ENCODE measurements around the gene ATAD2B. TPM values are rescaled to one million over a fixed set of nuclear protein-coding genes. Genes with fewer than 3 reads are reported as not detected.

Gene ATAD2B
- total and polyA plus RNA-seq, 2 of the 4 experiments (the other 2 are of a cell fraction), result 1.5 to 5.0 TPM

GRCh38 chr2:23903034-23903433 lies 23.9 kb downstream of the ATAD2B start:
- CTCF ChIA-PET, result interaction anchor here (1.1 kb wide), 1 partner anchor 24 kb away, joined by 3 read pairs; the partner anchor contains the start of gene ATAD2B
- intact Hi-C loops (cut with micrococcal nuclease), result no loop called here

More at GRCh38 chr2:23903034-23903433, 23.9 kb downstream of the ATAD2B start:
- Histone ChIP-seq H3K23ac (ENCODE audit: low read depth, low read length) (no peak overlapping the region), H3K4me1 (ENCODE audit: control insufficient read depth, insufficient read depth, low read length) (peaks cover 6% of the 10 kb centered on the region), H3K4me3 (ENCODE audit: insufficient read depth, low read depth, low read length) (no peak overlapping the region), H3K56ac (ENCODE audit: extremely low read depth, insufficient read depth, low read length) (no peak overlapping the region), H3K9ac (ENCODE audit: low read depth, low read length) (no peak overlapping the region), H4K8ac (ENCODE audit: low read depth in 2 of 2, low read length in 2 of 2) (no peak overlapping the region), H2BK5ac (ENCODE audit: low read depth, low read length, poor library complexity, severe bottlenecking) (no peak overlapping the region), H2BK120ac (ENCODE audit: low read depth, low read length) (no peak overlapping the region), H2BK15ac (ENCODE audit: low read depth, low read length) (no peak overlapping the region), H4K5ac (ENCODE audit: low read depth, low read length) (no peak overlapping the region), H4K91ac (ENCODE audit: insufficient read depth, low read depth, low read length) (no peak overlapping the region), H2AFZ (replicated peaks; ENCODE audit: low read length, poor library complexity) (no peak overlapping the region), H3K27ac (ENCODE audit: insufficient read depth, low read length) (no peak overlapping the region), H3K9me3 (ENCODE audit: control insufficient read depth, insufficient read depth, low read length) (no peaks in the 10 kb centered on the region), H3K36me3 (ENCODE audit: control insufficient read depth, insufficient read depth, low read length) (no peaks in the 10 kb centered on the region), H4K20me1 (ENCODE audit: insufficient read depth, low read length) (peaks cover 27% of the 10 kb centered on the region), H2BK20ac (ENCODE audit: low read depth, low read length) (no peak overlapping the region), H3K79me1 (ENCODE audit: low read depth in 1 of 2, low read length in 2 of 2) (peaks cover 17 to 43% of the 10 kb centered on the region in 2 experiments), H3K4me2 (ENCODE audit: low read depth, low read length) (no peak overlapping the region), H3K14ac (replicated peaks; ENCODE audit: low read depth, low read length) (no peak overlapping the region), H3K9me1 (ENCODE audit: insufficient read depth, low read length) (peaks cover 9% of the 10 kb centered on the region), H3K18ac (ENCODE audit: low read depth, low read length) (no peak overlapping the region), H3K27me3 (ENCODE audit: control insufficient read depth, insufficient read depth, low read length) (no peaks in the 10 kb centered on the region), H2AK9ac (replicated peaks; ENCODE audit: low read depth, low read length, poor library complexity) (no peak overlapping the region), H2AK5ac (ENCODE audit: low read depth, low read length) (no peak overlapping the region), H3K4ac (ENCODE audit: low read depth, low read length) (no peak overlapping the region)
- dilution Hi-C loops (cut with HindIII; ENCODE audit: low sequenced_read_pairs, unreplicated experiment), result no loop called here
- POLR2A ChIA-PET (ENCODE audit: unreplicated experiment), result no interaction called here
- TF ChIP-seq BHLHE40 (IDR thresholded peaks at IDR 0.05; ENCODE audit: low read depth, low read length), result no peak
- no peak for TF ChIP-seq RFX5 (IDR thresholded peaks at IDR 0.05; ENCODE audit: low read depth, low read length)
- TF ChIP-seq USF2 (IDR thresholded peaks at IDR 0.05; ENCODE audit: low read depth, low read length), result no peak
- TF ChIP-seq FOS (IDR thresholded peaks at IDR 0.05; ENCODE audit: low read depth, low read length), result no peak
- no peak for TF ChIP-seq NFE2L2 (IDR thresholded peaks at IDR 0.05; ENCODE audit: low read depth, low read length)
- BruUV-seq (replicated peaks), result no TSS peak
- ATAC-seq (ENCODE audit: low read depth) (no peak), DNase-seq (no peak)
- in situ Hi-C loops (cut with MboI; ENCODE audit: low sequenced_read_pairs), result no loop called here
- 100% methylated on average over 1 of the region's 2 CpGs; no CpG with 5 or more reads in 1 of the 2 experiments for WGBS, 2 experiments (ENCODE audit: extremely low coverage in 2 of 2, insufficient read length in 1 of 2)
